Measurements from ENCODE around the gene CCDC40. TPM values are rescaled to one million over a fixed set of nuclear protein-coding genes. Genes with fewer than 3 reads are reported as not detected.
A peak's percentile ranks its signal among the peaks of the same experiment; 100 is the strongest.
"Not testable (repeated sequence)": the region's sequence is repeated elsewhere in the genome, so short reads cannot be mapped to it uniquely, and the experiment has no call there.

CCDC40 gene
- total RNA-seq, 1 donor from 2014 or later: 0.16 TPM

- H3K27me3 Mint-ChIP-seq (ENCODE audit: insufficient read depth): no peaks in the 10 kb centered on the region
- intact Hi-C loops (cut with micrococcal nuclease): loop anchor here (2.0 to 5.0 kb wide), 2 partner anchors 189 to 266 kb away; no protein-coding TSS in a partner anchor
- H3K9me3 Mint-ChIP-seq: no peaks in the 10 kb centered on the region
- peak overlapping the region; percentile 0 for H3K4me3 Mint-ChIP-seq
- peaks cover 47% of the 10 kb centered on the region for H3K4me1 Mint-ChIP-seq (ENCODE audit: low read depth)
- peak; percentile 19 for DNase-seq (ENCODE audit: low spot score)
- H3K27ac Mint-ChIP-seq: no peak overlapping the region
- H3K36me3 Mint-ChIP-seq (ENCODE audit: low read depth): no peaks in the 10 kb centered on the region
Observed at GRCh38 chr17:79993390-79994227, 42.8 kb upstream of the CCDC40 start.

- not testable (repeated sequence) for H3K4me3 Mint-ChIP-seq; H3K27ac Mint-ChIP-seq; H3K36me3 Mint-ChIP-seq (ENCODE audit: low read depth); H3K9me3 Mint-ChIP-seq; DNase-seq (ENCODE audit: low spot score); H3K27me3 Mint-ChIP-seq (ENCODE audit: insufficient read depth)
- intact Hi-C loops (cut with micrococcal nuclease): loop anchor here (5.0 kb wide), 1 partner anchor 267 kb away; no protein-coding TSS in a partner anchor
- peaks cover 48% of the 10 kb centered on the region for H3K4me1 Mint-ChIP-seq (ENCODE audit: low read depth)
Observed at GRCh38 chr17:79994228-79994569, 42.2 kb upstream of the CCDC40 start.

GRCh38 chr17:79994602-79995001 lies 41.8 kb upstream of the CCDC40 start:
- Mint-ChIP-seq H3K36me3 (ENCODE audit: low read depth) (no peaks in the 10 kb centered on the region), H3K4me3 (no peak overlapping the region)

GRCh38 chr17:79995696-79996095 lies 40.7 kb upstream of the CCDC40 start:
- no peaks in the 10 kb centered on the region for H3K36me3 Mint-ChIP-seq (ENCODE audit: low read depth)
- H3K4me3 Mint-ChIP-seq: no peak overlapping the region
- intact Hi-C loops (cut with micrococcal nuclease): loop anchor here (2.0 to 5.0 kb wide), 3 partner anchors 152 to 249 kb away; partner anchors contain the start of genes CBX4 and EIF4A3
- no peak for DNase-seq (ENCODE audit: low spot score)
- H3K27ac Mint-ChIP-seq: no peak overlapping the region
- H3K9me3 Mint-ChIP-seq: no peaks in the 10 kb centered on the region
- no peaks in the 10 kb centered on the region for H3K27me3 Mint-ChIP-seq (ENCODE audit: insufficient read depth)
- H3K4me1 Mint-ChIP-seq (ENCODE audit: low read depth): peaks cover 48% of the 10 kb centered on the region

More at GRCh38 chr17:79994602-79995001, 41.8 kb upstream of the CCDC40 start:
- intact Hi-C loops (cut with micrococcal nuclease): loop anchor here (5.0 kb wide), 2 partner anchors 153 to 267 kb away; partner anchors contain the start of gene EIF4A3
- Mint-ChIP-seq H3K9me3 (no peaks in the 10 kb centered on the region), H3K27me3 (ENCODE audit: insufficient read depth) (no peaks in the 10 kb centered on the region), H3K4me1 (ENCODE audit: low read depth) (peaks cover 48% of the 10 kb centered on the region), H3K27ac (no peak overlapping the region)
- DNase-seq (ENCODE audit: low spot score): no peak

DNA sequence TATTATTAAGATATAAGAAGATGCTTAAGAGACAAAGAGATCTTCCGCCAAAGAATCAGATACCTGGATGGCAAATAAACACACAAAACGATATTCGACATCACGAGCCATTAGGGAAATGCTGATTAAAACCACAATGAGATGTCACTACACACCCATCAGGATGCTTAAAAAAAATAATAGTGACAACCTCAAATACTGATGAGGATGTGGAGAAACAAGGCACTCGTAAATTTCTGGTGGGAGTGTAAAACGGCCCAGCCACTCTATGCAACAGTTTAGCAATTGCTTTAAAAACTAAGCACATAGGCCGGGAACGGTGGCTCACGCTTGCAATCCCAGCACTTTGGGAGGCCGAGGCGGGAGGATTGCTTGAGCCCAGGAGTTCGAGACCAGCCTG lies 40.2 kb upstream of the CCDC40 start:
- Mint-ChIP-seq H3K9me3 (no peaks in the 10 kb centered on the region), H3K27ac (peak overlapping the region; percentile 29), H3K4me3 (no peak overlapping the region), H3K4me1 (ENCODE audit: low read depth) (peaks cover 48% of the 10 kb centered on the region), H3K36me3 (ENCODE audit: low read depth) (no peaks in the 10 kb centered on the region), H3K27me3 (ENCODE audit: insufficient read depth) (no peaks in the 10 kb centered on the region)
- intact Hi-C loops (cut with micrococcal nuclease): loop anchor here (2.0 to 5.0 kb wide), 3 partner anchors 151 to 249 kb away; partner anchors contain the start of genes CBX4 and EIF4A3
- no peak for DNase-seq (ENCODE audit: low spot score)

- intact Hi-C loops (cut with micrococcal nuclease): loop anchor here (2.0 to 5.0 kb wide), 3 partner anchors 150 to 250 kb away; partner anchors contain the start of genes CBX4 and EIF4A3
- no peaks in the 10 kb centered on the region for H3K9me3 Mint-ChIP-seq
- H3K36me3 Mint-ChIP-seq (ENCODE audit: low read depth): no peaks in the 10 kb centered on the region
- H3K27ac Mint-ChIP-seq: peak overlapping the region; percentile 96
- H3K4me1 Mint-ChIP-seq (ENCODE audit: low read depth): peaks cover 47% of the 10 kb centered on the region
- H3K27me3 Mint-ChIP-seq (ENCODE audit: insufficient read depth): no peaks in the 10 kb centered on the region
- peak; percentile 73 for DNase-seq (ENCODE audit: low spot score)
- H3K4me3 Mint-ChIP-seq: peak overlapping the region; percentile 60
Observed at GRCh38 chr17:79997011-79997660, 39.3 kb upstream of the CCDC40 start.

- H3K4me3 Mint-ChIP-seq: no peak overlapping the region
- no peaks in the 10 kb centered on the region for H3K27me3 Mint-ChIP-seq (ENCODE audit: insufficient read depth)
- H3K36me3 Mint-ChIP-seq (ENCODE audit: low read depth): no peaks in the 10 kb centered on the region
- intact Hi-C loops (cut with micrococcal nuclease): no loop called here
- H3K4me1 Mint-ChIP-seq (ENCODE audit: low read depth): peaks cover 32% of the 10 kb centered on the region
- DNase-seq (ENCODE audit: low spot score): no peak
- no peak overlapping the region for H3K27ac Mint-ChIP-seq
- no peaks in the 10 kb centered on the region for H3K9me3 Mint-ChIP-seq
Observed at GRCh38 chr17:80000136-80000535, 36.3 kb upstream of the CCDC40 start.

DNA sequence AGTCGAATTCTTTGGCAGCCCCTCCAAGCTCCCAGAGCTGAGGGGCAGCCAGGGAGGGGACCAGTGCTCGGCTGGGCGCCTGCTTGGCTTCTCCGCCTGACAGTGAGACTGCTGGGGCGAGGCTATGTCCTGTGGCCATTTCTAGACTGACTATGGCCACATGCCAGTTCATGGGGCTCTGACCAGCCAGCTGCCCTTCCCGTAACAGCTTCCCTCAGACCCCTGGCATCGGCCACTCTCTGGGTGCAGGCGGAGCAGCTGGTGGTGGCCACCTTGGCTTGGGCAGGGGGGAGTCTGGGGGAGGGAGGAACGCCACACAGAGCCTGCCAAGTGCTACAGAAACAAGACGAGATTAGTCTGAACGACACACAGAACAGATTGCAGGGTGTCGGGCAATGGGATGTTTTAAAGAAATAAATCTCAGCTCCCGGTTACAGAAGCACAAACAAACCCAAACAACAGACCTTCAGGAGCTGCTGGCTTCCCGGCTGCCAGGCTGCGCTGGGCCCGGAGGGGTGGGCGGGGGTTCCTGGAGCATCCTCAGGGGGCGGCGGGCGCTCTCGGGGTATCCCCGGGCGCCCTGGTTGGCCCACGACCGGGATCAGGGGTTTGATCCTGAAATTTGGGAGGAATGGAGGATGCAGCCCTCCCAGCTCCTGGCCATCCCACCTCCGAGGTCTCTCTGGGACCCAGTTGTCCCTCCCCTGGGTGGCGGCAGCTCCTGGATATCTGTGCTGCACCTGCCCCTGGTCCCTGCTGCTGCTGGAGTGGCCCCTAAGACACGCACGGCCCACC lies 35.3 kb upstream of the CCDC40 start:
- Mint-ChIP-seq H3K27ac (no peak overlapping the region), H3K4me1 (ENCODE audit: low read depth) (peaks cover 26% of the 10 kb centered on the region)

GRCh38 chr17:80002070-80002641 lies 34.3 kb upstream of the CCDC40 start:
- H3K36me3 Mint-ChIP-seq (ENCODE audit: low read depth): no peaks in the 10 kb centered on the region
- H3K9me3 Mint-ChIP-seq: no peaks in the 10 kb centered on the region
- no peak for DNase-seq (ENCODE audit: low spot score)
- no peaks in the 10 kb centered on the region for H3K27me3 Mint-ChIP-seq (ENCODE audit: insufficient read depth)
- H3K27ac Mint-ChIP-seq: no peak overlapping the region
- peaks cover 16% of the 10 kb centered on the region for H3K4me1 Mint-ChIP-seq (ENCODE audit: low read depth)
- intact Hi-C loops (cut with micrococcal nuclease): no loop called here
- H3K4me3 Mint-ChIP-seq: no peak overlapping the region

More for the DNA sequence above, 35.3 kb upstream of the CCDC40 start:
- no peak for DNase-seq (ENCODE audit: low spot score)
- no peaks in the 10 kb centered on the region for H3K9me3 Mint-ChIP-seq
- intact Hi-C loops (cut with micrococcal nuclease): no loop called here
- no peak overlapping the region for H3K4me3 Mint-ChIP-seq
- no peaks in the 10 kb centered on the region for H3K27me3 Mint-ChIP-seq (ENCODE audit: insufficient read depth)
- no peaks in the 10 kb centered on the region for H3K36me3 Mint-ChIP-seq (ENCODE audit: low read depth)

DNA sequence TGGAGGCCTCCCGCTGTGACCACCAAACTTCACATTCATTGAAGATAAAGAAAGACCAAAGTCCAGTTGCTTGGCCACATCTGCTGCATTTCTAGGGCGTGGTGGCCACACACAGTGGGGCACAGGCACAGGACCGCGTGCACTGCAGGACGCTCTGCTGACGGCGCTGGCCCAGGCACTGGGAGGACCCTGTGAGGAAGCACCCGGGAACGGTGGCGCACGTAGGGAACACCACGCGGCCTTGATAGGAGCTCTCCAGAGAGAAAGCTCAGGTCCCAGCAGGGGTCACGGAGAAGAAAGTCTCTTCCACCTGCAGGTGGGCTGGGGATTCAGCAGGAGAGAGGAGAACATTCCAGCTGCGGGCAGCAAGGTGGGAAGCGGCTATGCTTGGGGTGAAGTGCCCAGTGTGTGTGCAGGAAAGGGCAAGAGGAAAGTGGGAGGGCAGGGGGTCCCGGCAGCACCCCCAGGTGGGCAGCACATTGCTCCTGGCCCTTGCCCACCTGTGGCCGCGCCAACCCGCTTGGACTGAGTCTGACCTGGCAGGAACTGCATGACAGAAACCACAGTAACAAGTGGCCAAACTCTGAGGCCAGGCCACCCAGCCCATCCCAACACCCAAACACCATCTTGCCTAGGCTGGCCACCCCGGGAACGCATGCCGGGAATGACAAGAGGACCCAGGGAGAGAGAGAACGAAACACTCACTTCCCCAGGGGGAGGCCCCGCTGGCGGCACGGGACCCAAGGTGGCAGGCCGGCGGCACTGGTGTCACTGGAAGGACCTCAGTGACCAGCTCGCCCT lies 33.6 kb upstream of the CCDC40 start:
- Mint-ChIP-seq H3K9me3 (no peaks in the 10 kb centered on the region), H3K36me3 (ENCODE audit: low read depth) (no peaks in the 10 kb centered on the region), H3K27me3 (ENCODE audit: insufficient read depth) (peaks cover 1% of the 10 kb centered on the region), H3K27ac (no peak overlapping the region), H3K4me1 (ENCODE audit: low read depth) (peaks cover 9% of the 10 kb centered on the region), H3K4me3 (no peak overlapping the region)
- no peak for DNase-seq (ENCODE audit: low spot score)
- intact Hi-C loops (cut with micrococcal nuclease): no loop called here

- Mint-ChIP-seq H3K36me3 (ENCODE audit: low read depth) (no peaks in the 10 kb centered on the region), H3K4me1 (ENCODE audit: low read depth) (no peaks in the 10 kb centered on the region), H3K4me3 (no peak overlapping the region), H3K27ac (no peak overlapping the region), H3K9me3 (no peaks in the 10 kb centered on the region), H3K27me3 (ENCODE audit: insufficient read depth) (peaks cover 1% of the 10 kb centered on the region)
- DNase-seq (ENCODE audit: low spot score): no peak
- intact Hi-C loops (cut with micrococcal nuclease): no loop called here
Observed at GRCh38 chr17:80003969-80004368, 32.5 kb upstream of the CCDC40 start.

Measured in activated T-helper 1 cell treated with anti-CD3 and anti-CD28 coated beads, Interleukin-12 subunit alpha, Interleukin-12 subunit beta, Interleukin-2, Interleukin-4 antibody, amounts not matched to agents 30 ng/mL and 10 ng/mL and 1 ng/mL, durations not matched to agents 14 hours and 24 hours and 36 hours (primary cell).